GM21526 (cell line): Measurements from ENCODE around the gene DNAH10.

ENCODE experiments used
- ATAC-seq: cut with Tn5 transposase; IDR thresholded peaks from one replicate; pipeline ENCODE4 v1.9.1; 2021; ENCODE audit warnings: moderate library complexity; ENCODE audit not compliant: unreplicated experiment, low FRiP score

Gene DNAH10

DNA sequence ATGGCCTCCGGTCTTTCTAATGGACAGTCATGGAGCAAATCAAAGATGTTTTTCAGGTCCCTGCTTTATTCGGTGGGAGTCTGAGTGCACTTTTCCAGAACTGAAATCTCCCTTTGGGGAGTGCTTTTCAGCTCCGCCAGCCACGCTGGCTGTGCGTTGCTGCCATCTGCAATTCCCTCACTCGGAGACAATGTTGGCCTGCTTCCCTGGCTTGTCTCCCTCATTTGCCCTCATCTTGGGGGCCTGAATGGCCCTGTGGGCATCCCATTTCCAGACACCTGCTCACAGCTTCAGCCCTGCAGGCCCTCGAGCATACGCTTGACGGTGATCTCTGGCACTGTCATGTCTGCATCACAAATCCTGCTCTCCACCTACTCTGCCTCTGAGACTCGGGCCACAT lies 106.7 kb downstream of the DNAH10 start:
- ATAC-seq = no peak

DNA sequence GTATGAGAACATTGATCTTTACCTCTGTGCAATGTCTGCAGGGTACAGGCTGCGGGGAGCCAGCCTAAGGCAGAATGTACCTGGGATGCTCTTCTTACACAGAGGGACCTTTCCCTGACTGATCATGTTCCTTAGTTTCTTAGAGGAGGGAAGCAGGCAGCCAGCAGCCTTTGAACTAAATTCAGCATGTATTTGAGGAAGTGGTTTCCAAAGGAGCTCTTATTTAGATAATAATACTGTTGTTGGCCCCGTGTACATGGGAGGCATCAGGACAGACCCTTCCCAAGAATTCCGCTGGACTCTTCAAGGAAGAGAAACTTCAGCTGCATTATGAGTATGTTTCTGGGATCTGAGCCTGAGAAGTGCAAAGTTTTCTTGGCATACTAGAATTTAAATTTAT lies 111.7 kb downstream of the DNAH10 start:
- no peak for ATAC-seq

DNA sequence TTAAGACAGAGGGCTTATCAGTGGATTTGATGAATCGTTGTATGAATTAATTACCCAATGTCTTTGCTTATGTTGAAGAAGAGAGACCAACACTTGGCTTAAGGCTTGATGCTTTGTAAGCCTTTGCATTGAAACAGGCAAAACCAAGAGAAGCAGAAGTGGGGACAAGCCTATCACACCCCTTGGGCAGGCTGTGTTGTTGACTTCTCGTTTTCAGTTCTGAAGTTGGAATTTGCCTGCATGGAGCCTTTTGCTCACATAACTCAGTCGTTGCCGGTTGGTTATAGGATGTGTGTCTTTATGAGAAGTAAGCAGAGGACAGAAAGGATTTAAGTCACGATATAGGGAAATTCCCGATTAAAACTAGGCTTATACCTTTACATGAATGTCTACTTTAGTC lies 115.9 kb downstream of the DNAH10 start:
- ATAC-seq = no peak

DNA sequence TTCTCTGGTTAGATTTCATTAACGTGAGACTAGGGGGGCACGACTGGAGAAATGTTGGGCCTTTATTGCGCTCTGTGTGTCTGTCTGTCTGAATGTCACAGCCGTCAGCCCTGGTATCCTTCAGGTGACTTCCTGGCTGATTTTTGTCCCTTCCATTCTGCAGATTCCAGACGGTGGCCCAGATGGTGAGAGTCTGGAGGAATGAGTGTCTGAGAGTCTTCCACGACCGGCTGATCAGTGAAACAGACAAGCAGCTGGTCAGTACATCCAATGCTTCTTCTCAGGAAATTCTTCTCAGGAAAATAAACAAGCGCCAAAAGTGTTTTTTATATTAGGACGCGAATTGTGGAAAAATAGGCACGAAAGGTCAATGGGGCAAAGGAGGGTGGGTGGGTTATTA lies 117.0 kb downstream of the DNAH10 start:
- no peak for ATAC-seq

DNA sequence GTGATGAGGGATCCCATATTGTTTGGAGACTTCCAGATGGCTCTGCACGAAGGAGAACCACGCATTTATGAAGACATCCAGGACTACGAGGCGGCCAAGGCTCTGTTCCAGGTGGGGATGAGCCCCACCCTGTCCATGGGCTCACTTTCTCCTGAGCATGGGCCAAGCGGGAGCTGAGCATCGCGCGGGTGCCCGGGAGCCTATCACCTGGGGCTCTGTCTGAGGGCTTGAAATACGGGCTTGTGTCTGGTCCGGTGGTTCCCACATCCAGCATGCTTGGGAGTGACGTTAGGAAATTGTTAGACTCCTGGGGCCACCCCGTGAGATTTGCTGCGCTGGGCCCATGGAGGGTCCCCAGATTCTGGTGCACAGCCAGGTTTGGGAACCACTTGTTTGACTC lies 117.6 kb downstream of the DNAH10 start:
- ATAC-seq = no peak

DNA sequence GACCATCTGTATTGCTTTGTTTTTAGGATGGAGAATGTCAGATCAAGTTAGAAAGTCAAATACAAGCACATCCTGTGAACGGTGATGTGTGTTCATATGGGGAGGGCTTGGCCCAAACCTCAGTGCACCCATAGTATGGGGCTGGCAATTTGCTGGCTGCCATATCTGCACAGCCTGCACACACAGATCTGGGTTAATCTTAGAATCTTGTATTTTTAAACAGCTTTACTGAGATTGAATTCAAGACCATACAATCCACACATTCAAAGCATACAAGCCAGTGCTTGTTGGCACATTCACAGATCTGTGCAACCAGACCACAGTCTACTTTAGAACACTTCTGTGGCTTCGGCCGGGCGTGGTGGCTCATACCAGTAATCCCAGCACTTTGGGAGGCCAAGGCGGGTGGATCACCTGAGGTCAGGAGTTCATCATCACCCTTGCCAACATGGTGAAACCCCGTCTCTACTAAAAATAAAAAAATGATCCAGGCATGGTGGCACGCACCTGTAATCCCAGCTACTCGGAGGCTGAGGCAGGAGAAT lies 120.1 kb downstream of the DNAH10 start:
- ATAC-seq = no peak

DNA sequence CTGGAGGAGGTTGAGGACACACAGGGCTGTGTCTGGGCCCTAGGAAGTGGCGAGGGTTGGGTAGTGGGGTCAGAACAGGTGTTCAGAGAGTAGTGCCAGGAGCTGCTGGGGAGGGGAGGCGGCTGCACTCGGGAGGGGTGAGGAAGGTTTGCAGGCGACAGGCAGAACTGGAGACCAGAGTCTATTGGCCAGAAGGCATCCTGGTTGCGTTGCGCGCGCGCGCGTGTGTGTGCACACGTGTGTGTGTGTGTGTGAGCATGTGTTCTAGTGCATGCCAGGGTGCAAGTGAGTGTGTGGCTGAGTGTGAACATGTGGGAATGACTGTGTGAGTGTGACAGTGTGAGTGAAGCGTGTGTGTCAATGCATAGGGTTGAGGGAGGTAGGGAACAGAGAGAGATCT lies 124.2 kb downstream of the DNAH10 start:
- no peak for ATAC-seq

DNA sequence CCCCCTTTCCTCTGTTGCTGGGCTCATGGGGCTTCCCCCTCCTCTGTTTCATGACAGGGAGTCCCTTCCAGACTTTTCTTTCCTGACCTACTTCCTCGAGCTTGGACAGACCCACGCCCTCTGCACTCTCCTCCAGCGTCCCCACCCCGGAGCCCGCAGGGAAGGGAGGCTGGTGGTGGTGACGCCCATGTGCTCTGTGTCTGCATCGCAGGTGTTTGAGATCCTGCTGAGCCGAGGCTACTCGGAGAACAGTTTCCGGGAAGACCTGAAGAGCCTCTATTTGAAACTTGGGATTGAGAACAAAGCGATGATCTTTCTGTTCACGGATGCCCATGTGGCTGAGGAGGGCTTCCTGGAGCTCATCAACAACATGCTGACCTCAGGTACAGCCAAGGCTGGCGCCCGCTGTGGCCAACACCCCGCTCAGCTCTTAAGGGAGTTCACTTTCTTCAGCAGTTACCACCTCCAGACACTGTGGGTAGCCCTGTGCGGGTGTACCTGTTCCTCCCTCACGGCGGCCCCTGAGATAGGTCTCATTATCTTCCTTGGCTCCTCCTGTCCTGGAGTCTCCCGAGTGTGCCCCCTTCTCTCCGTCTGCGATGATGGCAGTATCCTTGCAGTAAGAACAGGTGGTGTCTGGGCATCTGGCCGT lies 125.0 kb downstream of the DNAH10 start:
- no peak for ATAC-seq

DNA sequence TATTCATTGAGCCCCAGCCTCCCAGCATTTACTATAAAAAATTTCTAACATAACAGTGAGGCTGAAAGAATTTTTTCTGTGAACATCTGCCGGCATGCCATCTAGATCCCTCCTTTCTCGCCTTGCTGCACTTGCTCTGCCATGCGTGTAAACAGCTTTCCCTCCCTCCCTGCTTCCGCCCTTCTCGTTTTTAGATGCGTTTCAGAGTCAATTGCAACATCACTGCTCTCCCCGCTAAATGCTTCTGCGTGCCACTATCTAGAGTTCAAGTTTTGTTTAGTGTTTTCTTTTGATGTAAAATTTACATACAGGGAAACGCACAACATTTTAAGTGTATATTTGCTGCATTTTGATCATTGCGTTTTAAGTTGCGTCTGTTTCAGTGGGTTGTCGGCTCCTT lies 126.9 kb downstream of the DNAH10 start:
- ATAC-seq = no peak

DNA sequence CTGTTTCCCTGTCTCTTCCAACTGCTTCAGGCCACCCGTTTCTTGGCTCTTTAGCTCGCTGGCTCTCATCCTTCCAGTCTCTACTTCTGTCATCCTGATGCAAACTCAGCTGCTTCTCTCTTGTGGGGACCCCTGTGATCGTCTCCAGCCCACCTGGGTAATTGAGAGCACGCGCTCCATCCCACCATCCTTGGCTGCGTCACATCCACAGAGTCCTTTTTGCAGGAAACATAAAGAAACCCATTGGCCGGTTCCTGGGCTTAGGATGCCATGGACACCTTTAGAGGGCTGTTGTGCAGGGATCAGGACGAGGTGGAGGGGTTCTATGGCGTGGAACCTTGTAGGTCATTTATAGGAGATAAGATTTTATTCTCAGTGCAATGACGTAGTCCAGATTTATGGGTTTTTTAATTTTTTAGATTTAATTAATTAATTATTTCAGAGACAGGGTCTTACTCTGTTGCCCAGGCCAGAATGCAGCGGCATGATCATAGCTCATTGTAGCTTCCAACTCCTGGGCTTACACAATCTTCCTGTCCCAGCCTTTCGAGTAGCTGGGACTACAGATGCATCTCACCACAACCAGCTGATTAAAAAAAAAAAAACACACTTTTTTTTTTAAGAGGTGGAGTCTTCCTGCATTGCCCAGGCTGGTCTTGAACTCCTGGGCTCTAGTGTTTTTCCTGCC lies 127.9 kb downstream of the DNAH10 start:
- no peak for ATAC-seq

DNA sequence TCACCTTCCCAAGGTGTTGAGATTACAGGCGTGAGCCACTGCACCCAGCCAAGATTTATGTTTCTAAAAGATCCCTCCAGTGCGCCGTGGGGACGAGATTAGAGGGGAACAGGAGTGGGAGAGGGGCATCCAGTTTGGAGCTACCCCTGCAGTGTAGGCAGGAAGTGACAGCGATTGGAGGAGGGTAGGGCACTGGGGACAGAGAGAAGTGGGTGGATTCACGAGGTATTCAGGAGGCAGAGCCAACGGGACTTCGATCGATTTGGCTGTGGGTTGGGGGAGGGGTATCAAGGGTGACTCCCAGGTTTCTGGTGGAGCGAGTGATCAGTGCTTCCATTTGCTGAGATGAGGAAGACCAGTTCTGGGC lies 128.4 kb downstream of the DNAH10 start:
- ATAC-seq = no peak

DNA sequence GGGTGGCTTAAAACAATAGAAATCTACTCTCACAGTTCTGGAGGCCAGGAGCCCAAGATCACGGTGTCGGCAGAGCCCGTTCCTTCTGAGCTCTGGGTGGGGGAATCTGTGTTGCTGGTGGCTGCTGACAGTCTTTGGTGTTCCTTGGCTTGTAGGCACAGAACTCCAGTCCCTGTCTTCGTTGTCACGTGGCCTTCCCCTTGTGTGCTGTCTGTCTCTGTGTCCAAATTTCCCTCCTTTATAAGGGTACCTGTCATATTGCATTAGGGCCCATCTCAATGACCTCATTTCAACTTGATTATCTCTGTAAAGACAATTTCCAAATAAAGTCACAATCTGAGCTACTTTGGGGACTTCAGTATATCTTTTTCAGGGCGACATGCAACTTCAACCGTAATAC lies 128.9 kb downstream of the DNAH10 start:
- ATAC-seq = no peak

DNA sequence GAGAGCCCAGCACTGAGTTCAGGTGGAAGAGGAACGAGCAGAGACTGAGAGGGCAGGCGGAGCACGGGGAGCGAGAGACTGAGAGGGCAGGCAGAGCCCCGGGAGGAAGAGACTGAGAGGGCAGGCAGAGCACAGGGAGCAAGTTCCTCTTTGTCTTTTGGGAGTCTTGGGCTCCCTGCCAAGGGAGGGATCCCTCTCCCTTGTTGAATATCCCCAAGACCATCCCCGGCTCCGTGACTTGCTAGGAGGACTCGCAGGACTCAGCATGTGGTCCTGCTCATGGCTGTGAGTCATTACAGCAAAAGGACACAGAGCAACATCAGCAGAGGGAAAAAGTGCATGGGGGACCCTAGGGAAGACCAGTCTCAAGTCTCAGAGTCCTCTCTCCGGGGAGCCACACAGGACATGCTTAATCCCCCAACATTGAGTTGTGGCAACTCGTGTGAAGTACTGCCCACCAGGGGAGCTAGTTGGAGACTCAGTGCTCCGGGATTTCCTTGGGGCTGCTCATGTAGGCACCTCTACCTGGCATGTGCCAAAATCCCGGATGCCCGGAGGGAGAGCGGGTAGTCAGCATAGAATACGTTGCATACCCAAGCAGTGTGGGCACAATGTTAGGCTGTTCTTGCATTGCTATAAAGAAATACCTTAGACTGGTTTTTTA lies 129.5 kb downstream of the DNAH10 start:
- ATAC-seq = no peak

DNA sequence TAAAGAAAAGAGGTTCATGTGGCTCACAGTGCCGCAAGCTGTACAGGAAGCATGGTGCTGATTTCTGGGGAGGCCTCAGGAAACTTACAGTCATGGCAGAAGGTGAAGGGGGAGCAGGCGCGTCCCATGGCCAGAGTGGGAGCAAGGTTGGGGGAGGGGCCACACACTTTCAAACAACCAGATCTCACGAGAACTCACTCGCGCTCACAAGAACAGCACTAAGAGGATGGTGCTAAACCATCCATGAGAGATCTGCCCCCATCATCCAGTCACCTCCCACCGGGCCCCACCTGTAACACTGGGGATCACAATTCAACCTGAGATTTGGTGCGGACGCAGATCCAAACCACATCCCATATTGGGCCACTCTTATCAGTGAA lies 130.1 kb downstream of the DNAH10 start:
- ATAC-seq = no peak

DNA sequence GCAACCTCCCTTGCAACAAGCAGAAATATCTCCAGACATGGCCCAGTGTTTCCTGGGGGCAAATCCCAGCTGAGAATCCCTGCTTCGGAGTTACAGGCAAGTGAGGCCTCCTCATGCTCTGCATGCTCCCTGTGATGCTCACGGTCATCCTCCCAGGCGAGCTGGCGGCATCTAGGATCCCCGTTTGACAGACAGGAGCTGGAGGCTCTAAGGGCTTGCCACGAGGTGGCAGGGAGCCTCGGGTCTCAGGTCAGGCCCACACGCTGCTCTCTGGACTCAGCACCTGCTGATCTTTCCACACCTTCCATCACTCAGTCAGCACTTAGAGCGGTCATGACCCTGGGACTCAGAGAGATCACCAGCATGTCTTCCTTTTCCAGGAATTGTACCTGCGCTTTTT lies 130.8 kb downstream of the DNAH10 start:
- ATAC-seq = no peak

DNA sequence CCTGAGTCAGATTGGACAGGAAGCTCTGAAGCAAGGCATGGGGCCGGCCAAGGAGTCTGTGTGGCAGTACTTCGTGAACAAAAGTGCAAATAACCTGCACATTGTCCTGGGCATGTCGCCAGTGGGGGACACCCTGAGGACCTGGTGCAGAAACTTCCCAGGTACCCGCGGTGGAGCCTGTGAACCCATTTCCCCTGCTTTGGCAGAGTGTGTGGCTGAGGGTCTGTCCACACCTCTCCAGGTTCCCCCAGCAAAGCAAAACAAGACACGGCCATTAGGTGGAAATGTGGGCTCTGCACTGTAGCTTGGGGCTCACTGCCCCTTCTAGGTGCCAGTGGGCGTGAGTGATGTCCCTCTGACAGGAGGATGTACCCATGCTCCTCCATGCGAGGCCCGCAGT lies 131.2 kb downstream of the DNAH10 start:
- ATAC-seq = no peak

DNA sequence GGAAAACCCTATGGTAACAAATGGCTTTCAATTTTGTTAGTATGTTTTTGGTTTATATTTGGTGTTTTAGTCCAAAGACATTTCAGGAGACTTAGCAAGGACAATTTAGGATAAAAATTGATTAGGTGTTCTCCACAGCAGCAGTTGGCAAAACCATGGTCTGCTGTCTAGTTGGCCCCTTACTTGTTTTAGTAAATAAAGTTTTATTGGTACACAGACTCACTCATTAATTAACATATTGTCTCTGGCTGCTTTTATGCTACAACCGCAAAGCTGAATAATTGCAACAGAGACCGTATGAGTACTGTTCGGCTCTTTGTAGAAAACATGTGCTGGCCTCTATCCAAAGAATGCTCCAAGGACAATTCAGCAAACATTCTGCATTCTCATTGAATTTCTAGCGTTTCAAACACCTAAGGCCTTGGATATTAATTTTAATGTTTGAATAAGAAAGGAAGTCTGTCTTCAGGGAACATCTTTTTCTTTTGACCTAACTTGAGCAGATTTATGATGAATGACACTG lies 132.8 kb downstream of the DNAH10 start:
- no peak for ATAC-seq

DNA sequence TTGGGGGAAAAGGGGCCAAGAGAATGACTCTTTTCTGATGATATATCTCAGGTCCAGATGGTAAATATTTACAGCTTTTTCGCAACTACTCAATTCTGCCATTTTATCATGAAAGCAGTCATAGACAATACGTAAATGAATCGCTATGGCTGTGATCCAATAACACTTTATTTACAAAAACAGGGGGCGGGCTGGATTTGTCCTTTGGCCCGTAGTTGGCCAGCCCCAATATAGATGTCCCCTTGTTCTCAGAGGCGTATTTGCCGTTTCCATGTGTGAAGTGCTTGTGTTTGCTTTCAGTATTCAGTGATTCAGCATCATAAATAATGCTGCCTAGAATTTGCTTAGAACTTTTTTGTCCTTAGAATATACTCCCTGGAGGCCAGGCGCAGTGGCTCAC lies 133.3 kb downstream of the DNAH10 start:
- no peak for ATAC-seq

DNA sequence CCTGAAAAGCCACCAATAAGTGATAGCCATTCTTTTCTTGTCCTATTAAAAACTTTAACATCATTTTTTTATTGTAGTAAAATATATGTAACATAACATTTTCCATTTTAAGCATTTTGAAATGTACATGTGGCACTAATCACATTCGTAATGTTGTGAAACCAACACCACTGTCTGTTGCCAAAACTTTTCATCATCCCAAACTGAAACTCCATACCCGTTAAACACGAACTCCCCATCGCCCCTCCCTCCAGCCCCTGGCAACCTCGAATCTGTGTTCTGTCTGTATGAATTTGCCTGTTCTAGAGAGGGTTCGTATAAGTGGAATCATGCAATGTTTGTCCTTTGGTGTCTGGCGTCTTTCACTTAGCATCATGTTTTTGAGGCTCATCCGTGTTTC lies 134.7 kb downstream of the DNAH10 start:
- ATAC-seq = no peak

DNA sequence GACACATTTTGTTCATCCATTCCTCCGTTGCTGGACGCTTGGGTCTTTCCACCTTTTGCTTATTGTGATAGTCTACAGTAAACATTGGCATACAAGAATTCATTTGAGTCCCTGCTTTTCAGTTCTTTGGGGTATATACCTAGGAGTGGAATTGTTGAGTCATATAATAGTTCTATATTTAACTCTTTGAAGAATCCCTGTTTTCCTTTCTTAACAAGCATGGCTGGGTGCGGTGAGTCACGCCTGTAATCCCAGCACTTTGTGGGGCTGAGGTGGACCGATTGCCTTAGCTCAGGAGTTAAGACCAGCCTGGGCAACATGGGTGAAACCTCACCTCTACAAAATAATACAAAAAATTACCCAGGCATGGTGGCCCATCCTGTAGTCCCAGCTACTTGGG lies 135.1 kb downstream of the DNAH10 start:
- ATAC-seq = no peak

DNA sequence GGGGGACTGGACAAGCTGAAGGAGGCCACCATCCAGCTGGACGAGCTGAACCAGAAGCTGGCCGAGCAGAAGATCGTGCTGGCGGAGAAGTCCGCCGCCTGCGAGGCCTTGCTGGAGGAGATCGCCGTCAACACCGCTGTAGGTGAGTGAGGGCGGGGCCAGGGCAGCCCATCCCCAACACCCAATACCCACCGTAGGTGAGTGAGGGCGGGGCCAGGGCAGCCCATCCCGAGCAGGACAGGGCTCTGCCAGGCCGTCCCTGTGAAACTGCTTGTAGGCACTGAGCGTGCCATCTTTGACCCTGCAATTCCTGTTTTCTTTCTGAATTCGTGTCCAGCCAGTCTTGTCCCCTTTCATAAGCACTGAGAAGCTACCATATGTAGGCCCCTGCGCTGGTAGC lies 136.6 kb downstream of the DNAH10 start:
- ATAC-seq = no peak

DNA sequence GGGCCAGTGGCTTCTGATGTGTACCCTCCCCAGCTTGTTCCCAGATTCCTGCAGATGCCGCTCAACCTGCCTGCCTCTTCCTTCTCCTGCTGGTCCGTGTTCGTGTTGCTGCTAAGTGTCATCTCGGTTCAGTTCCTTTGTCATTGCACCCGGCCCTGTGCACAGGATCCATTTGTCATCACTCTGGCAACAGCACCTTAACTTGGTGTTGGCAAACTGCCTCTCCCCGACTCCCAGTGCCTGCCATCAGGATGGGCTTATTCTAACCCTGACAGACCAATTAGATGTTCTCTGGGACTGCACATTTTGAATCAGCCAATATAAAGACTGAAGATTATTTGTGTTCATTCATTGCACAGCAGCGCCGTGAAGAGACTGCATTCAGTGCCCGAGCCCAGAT lies 137.3 kb downstream of the DNAH10 start:
- ATAC-seq = no peak
